Amygdala (tissue), 56 donors: ENCODE measurements around the gene RFLNA.
"Not testable (repeated sequence)": the region's sequence is repeated elsewhere in the genome, so short reads cannot be mapped to it uniquely, and the experiment has no call there.

Source experiments
- DNase-seq, 56 donors: peaks; one replicate each; lab custom pipeline; 2025; lab: John Stamatoyannopoulos, UW

RFLNA gene

DNA sequence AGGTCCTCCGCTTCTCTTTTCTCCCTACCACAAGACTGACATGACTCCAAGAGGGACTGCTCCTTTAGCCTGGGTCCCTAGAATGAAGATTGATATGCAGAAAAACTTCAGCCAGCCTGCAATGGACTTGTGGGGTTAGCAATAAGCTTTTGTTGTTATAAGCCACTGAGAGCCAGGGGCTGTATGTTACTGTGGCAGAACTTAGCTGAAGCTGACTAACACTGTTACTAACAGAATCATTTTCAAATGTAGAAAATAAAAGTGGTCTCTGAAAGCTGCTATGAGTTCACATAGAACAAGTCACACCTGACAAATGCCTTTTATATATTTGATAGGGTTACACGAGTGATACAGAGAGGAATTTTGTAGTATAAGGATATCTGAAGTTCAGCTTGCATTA is 13.6 kb upstream of the RFLNA start:
- no peak for DNase-seq

DNA sequence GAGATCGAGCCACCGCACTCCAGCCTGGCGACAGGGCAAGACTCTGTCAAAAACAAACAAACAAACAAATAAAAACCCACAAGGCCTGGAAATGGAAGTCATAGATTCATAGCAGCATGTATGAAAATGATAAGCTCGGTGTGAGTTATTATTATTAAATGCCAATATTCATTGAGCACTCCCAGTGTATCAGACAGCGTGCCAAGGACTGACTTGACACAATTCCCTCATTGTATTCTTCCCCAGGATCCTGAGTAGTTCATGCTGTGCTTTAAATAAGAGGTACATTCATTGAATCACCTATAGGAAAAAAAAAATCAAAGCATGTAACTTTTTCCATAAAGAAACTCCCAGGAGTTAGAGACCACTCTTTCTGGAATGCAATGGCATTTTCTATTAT is 12.6 kb upstream of the RFLNA start:
- no peak for DNase-seq

DNA sequence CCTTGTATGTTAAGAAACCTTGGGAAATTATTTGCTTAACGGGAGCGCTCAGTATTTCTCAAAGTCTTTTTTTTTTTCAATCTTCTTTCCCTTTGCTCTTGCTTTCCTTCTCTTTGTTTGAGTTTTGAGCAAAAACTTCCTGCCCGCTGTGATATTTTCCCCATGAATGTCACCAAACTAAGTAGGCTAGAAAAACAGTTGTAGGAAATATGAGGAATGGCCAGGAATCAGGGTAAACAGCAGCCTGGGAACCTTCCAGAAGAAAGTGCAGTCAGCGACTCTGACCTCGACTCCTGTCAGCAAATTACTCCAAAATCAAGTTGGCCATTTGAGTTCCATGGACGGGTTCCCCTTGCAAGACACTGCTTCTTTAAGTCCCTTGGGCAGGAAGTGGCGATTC is 11.6 kb upstream of the RFLNA start:
- no peak for DNase-seq

DNA sequence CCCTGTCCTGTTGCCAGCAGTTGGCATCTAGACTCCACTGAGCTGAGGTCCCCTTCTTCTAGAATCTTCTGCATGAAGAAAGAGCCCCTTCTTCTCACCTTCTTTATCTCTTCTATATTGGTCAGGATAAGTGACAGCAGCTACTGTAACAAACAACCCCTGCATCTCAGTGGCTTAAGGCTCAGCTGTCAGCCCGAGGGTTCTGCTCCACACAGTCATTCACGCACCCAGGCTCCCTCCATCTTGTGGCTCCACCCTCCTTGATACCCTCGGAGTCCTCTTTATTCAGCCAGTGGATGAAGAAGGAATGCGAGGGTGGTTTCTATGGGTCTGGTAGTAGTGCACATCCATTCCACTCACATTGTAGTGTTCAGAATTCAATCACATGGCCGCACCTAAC is 10.5 kb upstream of the RFLNA start:
- DNase-seq = no peak

DNA sequence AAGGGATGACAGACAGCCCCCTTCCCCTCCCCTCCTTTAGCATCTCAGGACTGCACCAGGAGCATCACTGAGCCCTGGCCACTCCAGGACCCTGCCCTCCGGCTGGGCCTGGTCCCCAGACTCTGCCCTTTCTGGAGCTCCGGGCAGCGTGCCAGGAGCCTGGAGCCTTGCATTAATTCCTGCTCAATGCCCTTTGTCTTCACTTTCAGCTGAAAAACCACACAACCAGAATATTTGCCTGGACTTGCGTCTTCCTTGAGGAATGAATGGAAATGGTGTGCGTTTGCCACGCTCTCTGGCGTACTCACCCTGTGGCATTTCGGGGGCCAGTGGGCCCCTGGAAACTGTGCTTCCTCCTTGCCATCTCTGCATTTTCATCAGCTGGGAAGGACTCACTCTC is 8.5 kb upstream of the RFLNA start:
- DNase-seq = peak in 7 of 56 donors; percentile 5 to 39 (median 19)

DNA sequence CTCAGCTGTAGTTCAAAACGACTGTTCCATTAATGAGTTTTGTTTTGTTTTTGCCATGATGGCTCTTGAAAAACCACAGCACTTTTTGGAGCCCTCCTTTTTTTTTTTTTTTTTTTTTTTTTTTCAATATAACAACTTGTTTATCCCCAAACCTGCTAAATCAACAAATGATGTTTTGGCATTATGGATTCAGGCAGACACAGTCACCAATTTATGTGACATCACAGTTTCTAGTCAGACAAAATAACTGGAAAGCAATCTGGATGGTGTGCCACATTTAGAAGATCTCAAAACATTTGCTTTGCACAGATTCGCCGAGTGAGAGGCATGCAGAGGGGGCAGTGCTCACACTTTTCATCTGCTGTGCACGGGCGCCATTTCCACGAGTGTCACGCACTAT is 7.9 kb upstream of the RFLNA start:
- DNase-seq = no peak

DNA sequence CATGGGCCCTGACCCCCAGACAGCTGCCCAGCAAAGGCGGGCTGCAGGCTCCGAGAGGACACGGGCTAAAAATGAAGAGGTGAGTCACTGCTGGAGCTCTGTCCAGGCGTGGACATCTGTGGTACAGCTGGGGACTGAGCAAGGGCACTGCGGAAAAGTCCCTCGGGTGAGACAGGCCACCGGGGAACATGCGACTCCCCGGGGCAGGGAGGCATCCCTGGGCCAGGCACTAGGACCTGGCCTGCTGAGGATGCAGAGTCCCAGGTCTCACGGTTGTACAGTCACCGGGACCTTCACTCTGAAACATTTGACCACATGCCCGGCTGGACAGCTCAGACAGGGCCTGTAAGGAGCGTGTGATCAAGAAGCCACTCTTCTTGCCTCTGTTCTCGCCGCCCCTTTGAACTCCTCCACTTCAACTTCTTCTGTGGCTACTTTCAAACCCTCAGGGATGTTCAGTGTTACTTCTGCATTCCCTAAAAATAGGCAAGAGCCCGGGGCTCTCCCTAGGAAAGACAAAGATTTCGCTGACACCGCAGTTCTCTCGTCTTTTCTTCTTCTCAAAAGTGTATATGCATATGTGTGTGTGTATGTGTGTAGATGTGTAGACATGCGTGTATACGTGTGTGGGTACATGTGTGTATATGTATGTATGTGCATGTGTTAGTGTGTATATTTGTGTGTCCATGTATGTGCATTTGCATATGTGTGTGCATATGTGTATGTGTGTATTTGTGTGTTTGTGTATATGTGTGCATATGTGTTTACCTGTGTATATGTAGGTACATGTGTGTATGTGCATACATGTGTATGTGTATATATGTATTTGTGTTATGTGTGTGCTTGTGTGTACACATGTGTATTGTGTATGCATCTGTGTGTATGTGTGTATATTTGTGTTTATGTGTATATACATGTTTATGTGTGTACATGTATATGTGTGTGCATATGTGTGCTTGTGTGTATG is 5.0 kb upstream of the RFLNA start:
- DNase-seq = peak in 3 of 56 donors; percentile 11 to 56 (median 14)

DNA sequence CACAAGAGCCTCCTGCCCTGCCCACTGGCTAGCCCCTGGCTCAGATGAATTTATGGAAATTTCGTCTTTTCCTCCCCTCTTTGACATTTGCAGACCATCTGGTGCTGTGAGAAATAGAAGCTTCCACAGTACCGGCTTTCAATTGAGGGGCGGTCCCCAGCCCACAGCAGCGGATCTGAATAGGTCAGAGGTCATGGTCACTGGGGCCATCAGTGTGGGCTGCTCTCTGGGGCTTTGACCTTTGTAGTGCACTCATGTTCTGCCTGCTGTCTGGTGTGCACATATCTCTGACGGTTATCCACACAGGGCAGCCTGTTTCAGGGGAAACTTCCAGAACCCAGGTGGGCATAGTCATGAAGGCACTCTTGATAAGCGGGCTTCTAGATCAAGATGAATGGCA is 2.5 kb upstream of the RFLNA start:
- DNase-seq = no peak

DNA sequence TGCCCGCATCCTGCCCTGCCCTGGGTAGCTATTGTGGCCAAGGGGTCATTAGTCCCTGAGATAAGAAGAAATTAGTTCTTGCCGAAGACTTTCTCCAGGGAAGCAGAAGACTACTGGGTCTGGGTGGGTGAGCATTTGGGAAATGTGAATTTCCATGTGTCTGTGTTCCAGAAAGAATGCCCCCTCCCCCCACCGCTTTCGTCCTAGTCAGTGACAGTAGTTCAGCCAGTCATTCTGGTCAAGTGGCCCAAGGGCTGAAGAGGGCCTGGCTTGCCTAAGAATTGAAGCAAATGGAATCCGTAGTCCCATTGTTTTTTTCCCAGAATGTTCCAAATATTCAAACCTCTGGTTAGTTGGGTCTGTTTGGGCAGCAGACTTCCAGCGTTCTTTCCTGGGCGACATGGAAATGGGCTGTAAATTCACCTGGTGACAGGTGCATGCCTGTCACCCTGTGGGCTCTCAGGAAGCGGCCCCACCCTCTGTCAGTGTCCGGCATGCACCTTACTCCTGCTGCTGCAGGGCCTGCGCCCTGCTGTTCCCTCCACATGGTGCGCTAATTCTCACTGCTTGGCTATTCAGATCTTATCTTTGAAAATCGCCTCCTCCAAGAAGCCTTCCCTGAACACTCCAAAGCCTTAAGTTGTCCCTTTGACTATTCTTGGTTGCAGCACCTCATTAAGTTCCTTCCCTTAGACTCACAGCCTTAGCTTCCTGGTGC is 1.4 kb upstream of the RFLNA start:
- DNase-seq = no peak

DNA sequence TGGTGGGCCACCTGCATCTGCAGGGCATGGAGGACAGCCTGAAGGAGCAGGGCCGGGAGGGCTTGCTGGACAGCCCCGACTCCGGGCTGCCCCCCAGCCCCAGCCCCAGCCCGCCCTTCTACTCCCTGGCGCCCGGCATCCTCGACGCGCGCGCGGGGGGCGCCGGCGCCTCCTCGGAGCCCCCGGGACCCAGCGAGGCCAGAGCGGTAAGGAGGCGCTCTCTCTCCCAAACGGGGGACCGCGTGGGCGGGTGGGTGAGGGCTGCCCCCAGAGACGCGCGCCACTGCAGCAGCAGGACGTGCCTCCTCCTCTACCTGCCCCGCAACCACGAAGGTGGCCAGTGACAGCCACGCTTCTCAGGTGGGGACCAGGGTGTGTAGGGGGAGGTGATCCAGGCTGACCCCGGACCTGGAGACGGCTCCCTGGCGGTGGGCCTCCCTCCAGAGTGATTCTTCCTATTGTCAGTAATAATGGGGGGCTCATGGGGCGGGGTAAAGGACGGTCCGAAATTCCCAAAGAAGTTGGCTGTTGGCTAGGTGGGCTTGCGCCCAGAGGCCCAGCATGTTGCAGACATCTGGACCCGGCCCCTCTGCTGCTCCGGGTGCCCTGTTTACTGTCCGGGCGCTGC is 652 bp downstream of the RFLNA start:
- no peak for DNase-seq

DNA sequence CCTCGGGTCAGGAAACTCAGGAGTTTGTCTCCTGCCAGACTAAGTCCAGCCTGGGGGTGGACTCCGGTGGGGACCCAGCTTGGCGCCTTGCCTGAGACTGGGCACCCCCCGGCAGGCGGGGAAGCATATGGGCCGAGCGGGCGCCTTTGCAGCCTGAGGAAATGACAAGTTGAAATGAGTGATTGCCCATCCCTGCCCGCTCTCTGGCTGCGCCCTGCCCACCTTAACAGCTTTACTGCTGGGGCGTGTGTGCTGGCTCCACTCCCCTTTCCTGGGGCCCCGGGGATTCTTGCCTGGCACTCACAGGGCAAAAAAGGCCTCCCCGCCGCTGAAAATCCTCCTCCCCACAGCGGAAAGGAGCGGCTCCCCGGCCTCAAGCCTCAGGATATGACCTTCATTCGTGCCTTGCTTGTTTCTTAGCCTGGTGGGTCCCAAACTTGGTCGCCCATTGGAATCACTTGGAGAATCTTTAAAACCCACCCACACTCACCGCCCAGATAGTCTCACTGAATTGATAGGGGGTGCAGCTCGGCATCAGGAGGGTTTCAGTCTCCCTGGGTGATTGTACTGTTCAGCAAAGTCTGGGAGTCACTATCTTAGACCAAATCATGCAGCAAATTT is 1.5 kb downstream of the RFLNA start:
- DNase-seq = no peak

DNA sequence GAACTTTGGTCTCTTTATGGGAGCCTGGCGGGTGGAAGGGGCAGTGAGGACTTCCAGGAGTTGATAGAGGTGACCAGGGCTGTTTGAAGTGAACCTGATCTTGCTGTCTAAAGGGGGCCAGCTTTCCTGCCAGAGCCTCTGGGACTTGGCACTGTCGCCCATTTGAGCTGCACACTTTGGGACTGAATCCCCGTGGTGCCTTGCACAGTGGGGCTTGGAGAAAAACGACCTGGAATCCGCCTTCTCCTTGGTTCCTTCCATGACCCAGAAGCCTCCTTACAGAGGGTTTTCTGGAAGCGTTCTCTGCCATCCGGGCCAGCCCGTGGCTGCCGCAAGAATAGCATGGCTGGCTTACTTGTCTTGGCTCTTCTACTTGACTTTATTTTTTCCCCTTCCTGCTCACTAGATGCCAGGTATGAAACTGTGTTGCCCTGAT is 2.0 kb downstream of the RFLNA start:
- no peak for DNase-seq

DNA sequence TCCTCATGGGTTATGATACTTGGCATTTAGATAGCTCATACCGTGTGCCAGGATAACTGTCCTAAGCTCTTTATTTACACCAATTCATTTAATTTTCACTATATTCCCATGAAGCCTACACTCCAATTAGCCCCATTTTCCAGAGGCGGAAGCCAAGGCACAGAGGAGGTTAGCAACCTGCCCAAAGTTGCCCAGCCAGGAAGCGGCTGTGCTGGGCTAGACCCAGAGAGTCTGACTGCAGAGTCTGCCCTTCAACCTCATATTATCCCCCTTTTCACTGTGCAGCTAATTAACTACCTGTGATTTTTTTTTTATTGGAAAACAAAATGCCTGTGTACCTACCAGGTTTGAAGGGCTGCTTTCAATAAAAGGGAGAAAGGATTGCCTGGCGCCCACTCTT is 2.5 kb downstream of the RFLNA start:
- DNase-seq = no peak

DNA sequence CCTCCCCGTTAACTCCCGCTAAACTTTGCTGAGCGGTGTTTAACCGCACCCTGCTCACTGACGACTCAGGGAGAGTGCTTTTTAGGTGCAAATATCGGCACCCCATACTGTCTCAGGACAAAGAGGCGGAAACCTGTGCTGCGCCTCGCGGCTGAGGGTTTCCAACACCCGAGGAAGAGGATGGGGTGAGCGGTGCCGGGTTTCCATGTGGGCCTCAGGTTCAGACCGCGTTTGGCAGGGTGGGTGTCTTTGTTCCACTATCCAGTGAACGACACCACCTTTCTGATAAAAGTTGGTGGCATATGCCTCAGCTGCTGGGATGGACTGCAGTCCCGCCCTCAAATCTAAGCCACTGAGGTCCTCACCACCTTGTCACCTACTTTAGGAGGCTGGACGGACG is 3.0 kb downstream of the RFLNA start:
- no peak for DNase-seq

DNA sequence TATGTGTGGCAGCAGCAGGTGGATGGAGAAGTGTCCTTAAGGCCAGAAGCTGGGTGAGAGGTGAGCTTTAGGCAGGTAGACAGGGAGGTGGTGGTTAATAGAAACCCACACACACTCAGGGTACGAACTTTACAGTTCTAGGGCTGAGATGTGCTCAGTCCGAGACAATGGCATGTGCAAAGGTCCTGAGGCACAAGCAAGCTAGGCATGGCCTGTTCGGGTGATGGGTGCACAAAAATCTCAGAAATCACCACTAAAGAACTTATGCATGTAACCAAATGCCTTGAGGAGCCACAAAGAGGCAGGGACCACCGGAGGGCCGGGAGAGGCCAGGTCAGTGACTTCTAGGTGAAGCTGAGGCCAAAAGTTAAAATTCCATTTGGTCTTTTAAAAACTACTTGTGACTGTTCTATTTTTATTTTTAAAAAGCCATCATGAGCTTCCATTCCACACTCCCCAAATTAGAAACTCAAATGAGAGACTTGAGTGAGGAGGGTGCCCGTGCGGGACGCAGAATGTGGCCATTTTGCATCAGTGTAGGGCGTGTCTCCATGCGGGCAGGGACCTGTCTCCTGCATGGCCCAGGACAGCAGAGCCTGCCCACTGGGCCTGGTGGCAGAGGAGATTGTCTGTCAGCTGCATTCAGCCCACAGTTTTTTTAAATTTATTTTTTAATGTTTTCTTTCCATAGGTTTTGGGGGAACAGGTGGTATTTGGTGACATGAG is 4.0 kb downstream of the RFLNA start:
- DNase-seq = no peak

DNA sequence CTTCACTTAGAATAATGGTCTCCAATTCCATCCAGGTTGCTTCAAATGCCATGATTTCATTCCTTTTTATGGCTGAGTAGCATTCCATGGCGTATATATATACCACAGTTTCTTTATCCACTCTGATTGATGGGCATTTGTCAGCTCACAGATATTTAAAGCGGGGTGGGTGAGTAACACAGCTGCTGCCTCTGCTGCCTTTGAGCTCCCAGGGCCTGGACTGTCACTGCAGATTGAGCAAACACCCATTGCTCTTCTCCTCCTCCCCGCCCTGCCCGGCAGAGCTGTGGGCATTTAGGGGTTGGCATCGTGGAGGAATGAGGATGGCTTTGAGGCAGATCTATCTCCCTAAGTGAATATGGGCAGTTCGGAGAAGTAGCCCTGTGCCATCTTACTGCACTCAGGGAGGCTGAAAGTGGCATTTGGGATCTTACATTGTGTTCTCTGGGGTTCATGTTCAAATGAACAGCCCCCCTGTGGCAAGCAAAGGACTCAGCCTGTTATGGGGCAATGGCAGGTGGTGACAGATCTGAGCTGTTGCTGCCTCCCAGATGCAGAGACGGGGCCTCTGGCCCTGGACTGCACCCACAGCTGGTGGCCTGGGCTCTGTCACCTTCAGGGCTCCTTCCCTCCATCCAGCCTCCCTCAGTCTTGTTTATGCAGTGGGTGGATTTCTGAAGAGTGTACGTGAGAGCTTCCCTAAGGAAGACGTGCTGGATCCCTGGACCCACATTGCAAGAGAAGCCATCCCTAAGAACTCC is 4.9 kb downstream of the RFLNA start:
- DNase-seq = no peak

DNA sequence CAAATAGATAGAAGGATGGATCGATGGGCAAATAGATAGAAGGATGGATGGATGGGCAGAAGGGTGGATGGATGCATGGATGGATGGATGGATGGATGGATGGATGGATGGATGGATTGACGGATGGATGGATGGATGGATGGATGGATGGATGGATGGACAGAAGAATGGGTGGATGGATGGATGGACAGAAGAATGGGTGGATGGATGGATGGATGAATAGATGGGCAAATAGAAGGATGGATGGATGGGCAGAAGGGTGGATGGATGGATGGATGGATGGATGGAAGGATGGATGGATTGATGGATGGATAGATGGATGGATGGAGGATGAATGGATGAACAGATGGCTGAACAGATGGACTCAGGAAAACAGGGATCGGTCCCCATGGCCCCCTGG is 5.8 kb downstream of the RFLNA start:
- not testable (repeated sequence) for DNase-seq

DNA sequence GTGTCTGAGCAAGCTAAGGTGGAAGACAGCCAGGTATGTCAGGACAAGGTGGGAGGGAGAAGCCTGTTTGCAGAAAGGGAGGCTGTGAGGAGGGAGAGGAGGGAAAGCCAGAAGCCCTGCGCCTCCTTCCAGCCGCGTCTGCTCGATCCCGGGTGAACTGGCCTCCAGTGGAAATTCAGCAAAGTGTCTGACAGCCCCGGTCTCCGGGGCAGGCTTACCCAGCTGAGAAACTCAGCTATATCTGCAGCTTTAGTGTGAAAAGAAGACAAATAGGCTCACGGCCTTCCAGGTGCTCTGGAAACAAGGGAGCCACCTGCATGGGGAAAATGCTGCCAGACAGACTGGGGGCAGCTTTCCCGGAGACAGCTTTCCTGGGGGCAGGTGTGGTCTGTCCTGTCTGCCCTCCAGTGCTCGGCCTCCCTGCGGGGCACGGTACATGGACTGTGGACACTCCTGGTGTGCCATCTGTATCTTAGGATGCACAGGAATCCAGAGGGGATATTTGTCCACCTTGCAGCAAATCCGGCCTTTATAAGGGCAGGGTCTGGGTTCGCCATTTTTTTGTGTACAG is 6.3 kb downstream of the RFLNA start:
- DNase-seq = no peak

DNA sequence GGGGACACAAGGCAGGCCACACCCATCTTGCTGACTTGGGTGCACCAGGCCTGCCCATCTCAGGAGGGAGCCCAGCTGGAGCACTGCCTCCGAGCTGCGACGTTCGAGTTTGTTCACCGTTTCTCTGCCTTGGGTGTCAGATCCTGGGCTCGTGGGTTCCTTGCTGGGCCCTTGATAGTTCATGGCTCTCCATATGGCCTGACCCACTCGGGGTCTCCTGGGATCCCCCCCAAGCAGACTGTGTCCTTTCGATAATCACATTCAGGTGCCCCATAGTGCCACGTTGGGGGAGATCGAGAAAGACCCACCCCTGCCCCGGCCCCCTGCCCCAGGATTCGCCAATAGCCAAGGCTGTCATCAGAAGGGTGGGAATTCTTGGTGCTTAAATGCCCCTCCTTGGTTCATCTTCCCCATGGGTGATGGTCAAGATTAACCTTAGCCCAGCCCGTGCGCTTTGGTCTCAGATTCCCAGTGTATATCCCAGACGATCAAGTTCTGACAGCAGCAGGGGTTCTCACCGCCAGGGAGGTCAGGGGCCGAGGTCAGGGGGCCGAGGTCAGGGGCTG is 7.4 kb downstream of the RFLNA start:
- peak in 1 of 56 donors; percentile 15 for DNase-seq
